HG02840 (cell line): Measurements from ENCODE around the gene PAX4.
"Not testable (repeated sequence)": the region's sequence is repeated elsewhere in the genome, so short reads cannot be mapped to it uniquely, and the experiment has no call there.

ENCODE experiments used
- ATAC-seq: cut with Tn5 transposase; IDR thresholded peaks from one replicate; pipeline ENCODE4 v1.9.1; 2021; ENCODE audit warnings: mild to moderate bottlenecking, moderate library complexity, moderate number of reproducible peaks; ENCODE audit not compliant: unreplicated experiment, low FRiP score

PAX4 gene

DNA sequence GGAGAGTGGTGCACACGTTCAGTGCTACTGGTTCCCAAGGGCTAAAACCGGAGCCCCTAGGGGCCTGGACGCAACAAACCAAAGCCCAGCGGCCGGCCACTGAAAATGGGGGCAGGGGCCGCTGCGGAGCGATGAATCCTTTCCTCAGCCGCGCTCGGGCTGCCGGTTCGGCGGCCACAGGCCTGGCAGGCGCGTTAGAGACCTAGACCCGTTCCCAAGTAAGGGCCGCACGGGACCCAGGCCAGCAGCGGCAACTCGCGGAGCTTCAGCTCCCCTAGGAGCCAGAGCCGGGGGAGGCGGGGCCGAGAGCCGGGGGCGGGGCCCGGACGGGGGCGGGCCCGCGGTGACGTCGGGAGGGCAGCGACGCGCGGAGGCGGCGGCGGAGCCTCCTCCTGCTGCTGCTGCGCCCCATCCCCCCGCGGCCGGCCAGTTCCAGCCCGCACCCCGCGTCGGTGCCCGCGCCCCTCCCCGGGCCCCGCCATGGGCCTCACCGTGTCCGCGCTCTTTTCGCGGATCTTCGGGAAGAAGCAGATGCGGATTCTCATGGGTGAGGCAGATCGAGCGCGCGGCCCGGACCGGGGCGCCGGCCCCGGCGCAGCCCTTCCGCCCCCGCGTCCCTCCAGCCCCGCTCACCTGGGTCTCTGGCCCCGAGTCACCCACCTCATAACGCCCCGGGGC lies 29.8 kb downstream of the PAX4 start, which contains the start of gene ARF5:
Gene ARF5 (plus strand): TSS at position 393 of the 678 bp plus-strand sequence. CDS start 88 bp downstream, at position 481.
- ATAC-seq, result peak; percentile 68

DNA sequence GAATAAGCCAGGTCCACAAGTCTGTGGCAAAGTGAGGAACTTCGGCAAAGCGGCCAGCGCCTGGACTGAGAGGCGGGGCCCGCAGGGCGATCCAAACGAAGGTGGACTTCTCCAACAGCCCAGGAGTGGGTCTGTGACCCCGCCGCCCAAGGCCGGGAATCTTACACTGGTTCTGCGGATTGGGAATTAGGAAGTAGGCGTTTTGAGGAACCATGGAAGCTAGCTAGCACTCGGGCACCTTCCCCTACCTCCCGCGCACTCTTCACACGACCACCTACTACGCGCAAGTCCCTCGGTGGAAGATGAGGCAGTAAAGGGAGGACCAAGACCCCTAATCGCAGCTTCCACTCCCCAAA lies 30.3 kb downstream of the PAX4 start:
- no peak for ATAC-seq

GRCh38 chr7:127586346-127586745 lies 31.6 kb downstream of the PAX4 start:
- no peak for ATAC-seq

DNA sequence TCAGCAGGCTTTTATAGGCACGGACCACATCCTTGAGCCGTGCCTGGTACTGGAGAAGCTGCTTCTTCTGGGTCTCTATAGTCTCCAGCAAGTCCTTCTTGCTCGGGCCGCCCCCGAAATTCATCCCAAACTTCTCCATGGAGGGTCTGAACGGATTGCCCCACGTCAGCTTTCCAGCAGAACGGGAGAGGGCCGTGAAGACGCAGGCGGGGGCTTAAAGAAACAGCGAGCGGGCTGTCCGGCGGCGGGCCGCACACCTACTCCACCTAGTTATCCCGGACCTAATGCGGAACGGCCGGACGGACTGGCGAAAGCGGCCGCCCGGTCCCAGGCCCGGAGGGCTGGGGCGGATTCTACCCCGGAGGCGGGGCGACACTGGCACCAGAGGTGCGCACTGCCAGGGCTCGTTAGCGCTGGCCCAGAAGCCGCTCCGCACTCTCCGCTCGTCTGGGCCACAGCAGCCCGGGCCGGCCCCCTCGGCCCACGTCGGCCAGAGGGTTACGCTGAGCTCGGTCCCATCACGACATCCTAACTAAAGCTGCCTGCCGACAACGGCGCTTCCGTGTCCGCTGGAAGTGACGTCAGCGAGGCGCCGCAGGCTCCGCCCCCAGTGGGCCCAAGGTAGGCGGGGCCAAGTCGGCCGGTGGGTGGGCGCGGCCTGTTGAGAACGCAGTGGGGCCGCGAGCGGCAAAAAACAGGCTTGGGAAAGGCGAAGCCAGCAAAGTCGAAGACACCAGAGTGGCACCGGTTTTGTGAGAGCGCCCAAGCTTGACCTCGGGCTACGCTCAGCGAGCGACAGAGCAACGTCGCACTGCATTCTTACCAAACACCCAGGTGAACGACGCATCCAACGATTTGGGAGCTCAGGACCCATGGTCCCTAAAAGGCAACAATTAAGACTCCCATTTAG lies 32.6 kb downstream of the PAX4 start, which contains the start of gene GCC1:
Gene GCC1 (minus strand): TSS at position 553 of the 910 bp plus-strand sequence. CDS start 414 bp downstream, at position 139.
- ATAC-seq, result peak; percentile 79

- no peak for ATAC-seq
Observed at GRCh38 chr7:127584648-127585043, 33.3 kb downstream of the PAX4 start.

GRCh38 chr7:127582361-127582760 lies 35.6 kb downstream of the PAX4 start:
- ATAC-seq, result no peak

DNA sequence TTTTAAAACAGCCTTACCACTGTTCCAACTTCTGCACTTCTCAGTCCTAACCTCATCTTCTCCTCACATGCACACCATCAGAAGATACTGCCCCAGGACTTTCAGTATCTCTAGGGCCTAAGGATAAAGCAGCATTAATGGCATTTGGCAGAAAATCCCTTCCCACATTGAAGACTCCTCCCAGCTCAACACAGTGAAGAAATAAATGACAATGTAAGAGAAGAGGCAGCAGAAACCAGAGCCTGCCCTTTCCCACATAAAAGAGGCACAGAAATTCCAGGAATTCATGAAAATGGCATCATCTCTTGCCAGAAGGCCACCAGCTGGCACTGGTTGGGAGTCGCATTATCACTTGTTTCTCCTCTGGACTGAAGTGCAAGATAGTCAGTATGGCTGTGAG lies 36.2 kb downstream of the PAX4 start:
- ATAC-seq, result no peak

GRCh38 chr7:127580612-127581011 lies 37.3 kb downstream of the PAX4 start:
- no peak for ATAC-seq

DNA sequence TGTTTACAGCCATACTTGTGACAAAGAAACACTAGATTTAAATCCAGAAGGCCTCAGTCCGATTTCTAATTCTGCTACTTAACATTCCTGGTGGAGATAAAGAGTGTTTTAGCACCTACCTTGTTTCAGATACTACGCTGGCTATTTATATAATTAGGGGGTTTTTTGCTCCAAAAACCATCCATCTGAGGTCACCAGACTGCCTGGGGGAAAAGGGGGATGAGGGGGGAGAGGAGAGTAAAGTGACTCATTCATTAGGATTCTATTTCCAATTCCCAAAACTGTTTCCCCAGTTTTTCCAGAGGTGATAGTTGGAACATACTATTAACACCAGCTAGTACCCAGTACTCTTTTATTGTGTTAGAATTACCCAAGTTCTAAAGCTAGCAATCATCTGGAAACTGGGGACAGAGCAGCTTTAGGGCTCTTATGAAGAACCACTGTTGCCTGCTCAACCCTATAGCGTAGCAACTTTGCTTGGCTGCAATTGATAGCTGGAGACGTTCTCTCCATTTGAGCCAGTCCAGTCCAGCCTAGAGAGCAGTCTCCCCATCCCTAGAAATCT lies 39.1 kb downstream of the PAX4 start:
- no peak for ATAC-seq

DNA sequence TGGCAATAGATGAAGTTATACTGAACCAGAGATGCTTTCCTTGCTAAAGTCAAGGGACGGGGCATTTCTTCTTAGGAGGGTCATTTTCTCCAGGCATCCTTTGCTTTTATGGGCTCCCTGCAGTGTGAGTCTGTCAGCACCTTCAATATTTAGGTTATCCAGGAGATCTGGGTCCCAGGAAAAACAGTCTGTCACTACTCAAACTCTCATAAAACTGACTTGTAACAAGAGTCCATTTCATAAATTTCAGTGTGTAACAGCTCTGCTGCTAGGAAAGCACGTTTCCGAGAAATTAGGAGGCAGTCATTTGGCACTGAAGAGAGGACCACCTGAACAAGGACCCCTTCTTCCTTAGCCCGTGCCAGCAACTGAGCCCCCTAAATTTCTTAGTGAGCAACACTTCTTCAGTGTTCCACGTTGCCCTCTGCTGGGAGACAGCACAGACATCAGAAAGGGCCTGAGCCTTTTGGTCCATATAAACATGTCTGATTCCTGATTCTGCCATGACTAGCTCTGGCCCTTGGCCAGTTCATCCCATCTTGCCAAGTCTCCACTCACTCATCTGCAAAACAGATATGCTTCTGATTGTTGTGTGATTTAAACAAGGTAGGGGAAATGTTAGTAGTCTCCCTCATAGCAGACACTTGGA lies 39.8 kb downstream of the PAX4 start:
- ATAC-seq, result no peak

GRCh38 chr7:127571741-127572505 lies 46.0 kb downstream of the PAX4 start:
- ATAC-seq, result no peak

GRCh38 chr7:127568034-127568433 lies 49.9 kb downstream of the PAX4 start:
- ATAC-seq, result not testable (repeated sequence)

GRCh38 chr7:127566242-127566641 lies 51.7 kb downstream of the PAX4 start:
- no peak for ATAC-seq
